Activated CD8-positive, alpha-beta T cell treated with anti-CD3 and anti-CD28 coated beads for 36 hours (primary cell): Measurements from ENCODE around the gene SMTN. TPM values are rescaled to one million over a fixed set of nuclear protein-coding genes. Genes with fewer than 3 reads are reported as not detected.

Experiments
- ATAC-seq: fragments of 200-7000 bp; cut with Tn5 transposase; one replicate; pipeline ENCODE4 v1.10.0; 2021; ENCODE audit warnings: mild to moderate bottlenecking, moderate library complexity
- CTCF ChIA-PET: fragments of 350-600 bp; sonication (Branson Sonifier 250); formaldehyde crosslinking; loops from one replicate; lab custom pipeline; 2021; ENCODE audit warnings: antibody characterized with exemption; lab: Charles Lee
- POLR2A ChIA-PET: fragments of 350-600 bp; sonication (Branson Sonifier 250); formaldehyde crosslinking; loops from one replicate; lab custom pipeline; 2021; ENCODE audit warnings: antibody characterized with exemption; lab: Charles Lee
- DNase-seq: peaks from one replicate; pipeline ENCODE4 v3.0.0-alpha.2; 2020
- H3K27ac Mint-ChIP-seq: one replicate; pipeline ENCODE4 v1.8.0; 2021; ENCODE audit warnings: mild to moderate bottlenecking, mixed read lengths
- H3K27me3 Mint-ChIP-seq: one replicate; pipeline ENCODE4 v1.8.0; 2021; ENCODE audit warnings: mixed read lengths
- H3K36me3 Mint-ChIP-seq: one replicate; pipeline ENCODE4 v1.8.0; 2021; ENCODE audit warnings: low read depth, mixed read lengths
- H3K4me1 Mint-ChIP-seq: one replicate; pipeline ENCODE4 v1.8.0; 2021; ENCODE audit warnings: low read depth, mixed read lengths
- H3K4me3 Mint-ChIP-seq: one replicate; pipeline ENCODE4 v1.8.0; 2021; ENCODE audit warnings: mild to moderate bottlenecking, moderate library complexity, mixed read lengths
- H3K9me3 Mint-ChIP-seq: one replicate; pipeline ENCODE4 v1.8.0; 2021; ENCODE audit warnings: mixed read lengths
- CTCF ChIP-seq: fragments of 200-600 bp; IDR thresholded peaks from one replicate; pipeline ENCODE4 v1.8.0; 2022; ENCODE audit warnings: antibody characterized with exemption, mild to moderate bottlenecking
- intact Hi-C: fragments of 100-400 bp; cut with micrococcal nuclease; formaldehyde crosslinking; loops from one replicate; pipeline ENCODE4 v1.10.0; 2022
- total RNA-seq, 2 experiments: library from RNA; stranded (reverse); gene quantifications; one replicate each; pipeline ENCODE4 v1.2.3, GENCODE V29; 2021

Gene SMTN
- total RNA-seq, 2 experiments from 2014 or later = 32.0 to 36.3 TPM

GRCh38 chr22:31080164-31080847, 812 bp upstream of the SMTN start:
- CTCF ChIA-PET = interaction anchor here (0.7 to 6.1 kb wide), 7 partner anchors 68 to 233 kb away, joined by 3 to 44 read pairs (median 4); partner anchors contain the start of genes LIMK2, MORC2 and TUG1
- TF ChIP-seq CTCF = no peak
- DNase-seq (no peak), ATAC-seq (no peak)
- H3K9me3 Mint-ChIP-seq = no peaks in the 10 kb centered on the region
- H3K36me3 Mint-ChIP-seq = peaks cover 4% of the 10 kb centered on the region
- H3K4me1 Mint-ChIP-seq = peaks cover 24% of the 10 kb centered on the region
- H3K4me3 Mint-ChIP-seq = peak overlapping the region; percentile 97
- POLR2A ChIA-PET = interaction anchor here (0.8 to 8.1 kb wide), 5 partner anchors 17 to 111 kb away, joined by 3 to 52 read pairs (median 4); partner anchors contain the start of genes MORC2, SELENOM and TUG1
- no peaks in the 10 kb centered on the region for H3K27me3 Mint-ChIP-seq
- intact Hi-C loops = loop anchor here (5.0 to 10.0 kb wide), 2 partner anchors 138 to 316 kb away; no protein-coding TSS in a partner anchor
- peak overlapping the region; percentile 80 for H3K27ac Mint-ChIP-seq

GRCh38 chr22:31081963-31082605, 966 bp downstream of the SMTN start:
- intact Hi-C loops = loop anchor here (5.0 to 10.0 kb wide), 2 partner anchors 140 to 317 kb away; no protein-coding TSS in a partner anchor
- no peak for ATAC-seq
- CTCF ChIA-PET = interaction anchor here (0.6 to 6.1 kb wide), 16 partner anchors 11 to 447 kb away, joined by 3 to 44 read pairs (median 4); partner anchors contain the start of genes MORC2 and TUG1
- no peak overlapping the region for H3K27ac Mint-ChIP-seq
- DNase-seq = peak; percentile 49
- H3K9me3 Mint-ChIP-seq = no peaks in the 10 kb centered on the region
- peak overlapping the region; percentile 97 for H3K4me3 Mint-ChIP-seq
- POLR2A ChIA-PET = interaction anchor here (1.4 to 8.1 kb wide), 5 partner anchors 25 to 156 kb away, joined by 3 to 52 read pairs (median 5); partner anchors contain the start of genes MORC2, SELENOM and TUG1
- H3K4me1 Mint-ChIP-seq = peaks cover 25% of the 10 kb centered on the region
- peaks cover 4% of the 10 kb centered on the region for H3K36me3 Mint-ChIP-seq
- H3K27me3 Mint-ChIP-seq = no peaks in the 10 kb centered on the region
- no peak for TF ChIP-seq CTCF

GRCh38 chr22:31082606-31083376, 1.7 kb downstream of the SMTN start:
- no peaks in the 10 kb centered on the region for H3K27me3 Mint-ChIP-seq
- POLR2A ChIA-PET = interaction anchor here (1.2 to 8.1 kb wide), 7 partner anchors 24 to 209 kb away, joined by 3 to 52 read pairs (median 5); partner anchors contain the start of genes MORC2, PIK3IP1, SELENOM and TUG1
- no peaks in the 10 kb centered on the region for H3K9me3 Mint-ChIP-seq
- CTCF ChIA-PET = interaction anchor here (0.6 to 6.1 kb wide), 19 partner anchors 10 to 448 kb away, joined by 3 to 44 read pairs (median 4); partner anchors contain the start of genes MORC2, SELENOM, SLC35E4 and TUG1
- no peak overlapping the region for H3K27ac Mint-ChIP-seq
- peak overlapping the region; percentile 97 for H3K4me3 Mint-ChIP-seq
- peaks cover 25% of the 10 kb centered on the region for H3K4me1 Mint-ChIP-seq
- ATAC-seq = peak; percentile 12
- TF ChIP-seq CTCF = peak; percentile 65
- H3K36me3 Mint-ChIP-seq = peaks cover 4% of the 10 kb centered on the region
- peak; percentile 88 for DNase-seq
- intact Hi-C loops = loop anchor here (5.0 to 10.0 kb wide), 2 partner anchors 140 to 318 kb away; no protein-coding TSS in a partner anchor

- no peak overlapping the region for H3K27ac Mint-ChIP-seq
- intact Hi-C loops = loop anchor here (5.0 to 10.0 kb wide), 2 partner anchors 141 to 319 kb away; no protein-coding TSS in a partner anchor
- ChIA-PET POLR2A (interaction anchor here (1.2 to 8.1 kb wide), 5 partner anchors 24 to 209 kb away, joined by 3 to 52 read pairs (median 5); partner anchors contain the start of genes MORC2, PIK3IP1, SELENOM and TUG1), CTCF (interaction anchor here (0.9 to 6.1 kb wide), 15 partner anchors 10 to 449 kb away, joined by 3 to 44 read pairs (median 8); partner anchors contain the start of genes LIMK2, MORC2, SELENOM and SLC35E4)
- no peak for TF ChIP-seq CTCF
- peak overlapping the region; percentile 97 for H3K4me3 Mint-ChIP-seq
- H3K9me3 Mint-ChIP-seq = no peaks in the 10 kb centered on the region
- ATAC-seq = no peak
- no peak for DNase-seq
- H3K36me3 Mint-ChIP-seq = peaks cover 4% of the 10 kb centered on the region
- peaks cover 25% of the 10 kb centered on the region for H3K4me1 Mint-ChIP-seq
- H3K27me3 Mint-ChIP-seq = no peaks in the 10 kb centered on the region
These were observed 2.3 kb downstream of the SMTN start for GRCh38 chr22:31083377-31083768.
